HL-60 (cell line): ENCODE measurements around the gene DUSP1.

ENCODE experiments used
- GABPA ChIP-seq: IDR thresholded peaks from 2 replicates; pipeline ENCODE4 v1.6.1; 2012; ENCODE audit warnings: low read depth
- POLR2AphosphoS5 ChIP-seq: IDR thresholded peaks from 2 replicates; pipeline ENCODE4 v1.6.1; 2012; ENCODE audit warnings: low read depth
- TF ChIP-seq, protein P1 (sequence below): IDR thresholded peaks from one replicate; pipeline ENCODE4 v1.5.1; 2011; ENCODE audit warnings: low read length, control low read depth, inconsistent platforms; ENCODE audit not compliant: insufficient read depth
- TF ChIP-seq, protein P2 (sequence below): IDR thresholded peaks from 2 replicates; pipeline ENCODE4 v1.6.1; 2012; ENCODE audit warnings: low read depth; ENCODE audit not compliant: insufficient replicate concordance

DNA sequence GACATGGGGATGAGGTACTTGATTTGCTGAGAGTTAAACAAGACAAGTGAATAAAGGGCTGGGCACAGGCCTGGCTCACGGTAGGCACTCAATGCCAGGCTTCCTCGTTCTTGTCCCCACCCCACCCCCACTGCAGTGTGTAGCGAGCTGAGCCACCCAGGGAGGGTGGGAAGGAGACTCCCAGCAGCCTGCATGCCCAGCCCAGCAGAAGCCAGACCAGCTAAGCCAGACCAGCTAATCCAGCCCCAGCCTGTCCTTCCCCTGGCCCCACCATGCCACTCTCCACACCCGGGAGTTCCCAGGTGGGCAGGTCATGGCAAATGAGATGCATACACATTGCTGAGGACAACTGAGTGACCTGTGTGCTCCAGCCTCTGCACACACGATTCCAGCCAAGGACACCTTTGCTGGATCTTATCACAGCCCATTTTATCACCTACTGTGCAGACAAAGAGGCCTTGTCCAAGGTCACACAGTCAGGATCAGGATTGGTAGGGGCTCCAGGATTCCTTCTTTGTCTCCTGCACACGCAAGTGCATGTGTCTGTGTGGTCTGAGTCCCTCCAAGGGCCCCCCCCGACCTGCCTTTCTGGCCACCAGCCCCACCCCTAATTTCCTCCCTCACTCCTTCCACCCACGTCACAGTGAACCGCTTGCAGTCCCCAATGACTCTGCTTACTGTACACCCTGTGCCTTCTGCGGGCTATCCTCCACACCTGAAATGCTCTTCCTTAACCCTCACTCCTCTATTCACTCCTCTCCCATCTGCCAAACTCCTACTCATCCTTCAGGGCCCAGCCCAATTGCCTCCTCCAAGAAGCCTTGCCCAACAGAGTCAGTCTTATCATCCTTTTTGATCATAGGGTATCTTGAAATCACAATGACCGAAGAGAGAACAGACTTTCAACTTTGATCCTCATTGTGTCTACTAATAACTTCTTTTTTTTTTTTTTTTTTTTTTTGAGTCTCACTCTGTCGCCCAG lies 26.6 kb downstream of the DUSP1 start:
- no peak for TF ChIP-seq POLR2AphosphoS5
- TF ChIP-seq, protein P1, sequence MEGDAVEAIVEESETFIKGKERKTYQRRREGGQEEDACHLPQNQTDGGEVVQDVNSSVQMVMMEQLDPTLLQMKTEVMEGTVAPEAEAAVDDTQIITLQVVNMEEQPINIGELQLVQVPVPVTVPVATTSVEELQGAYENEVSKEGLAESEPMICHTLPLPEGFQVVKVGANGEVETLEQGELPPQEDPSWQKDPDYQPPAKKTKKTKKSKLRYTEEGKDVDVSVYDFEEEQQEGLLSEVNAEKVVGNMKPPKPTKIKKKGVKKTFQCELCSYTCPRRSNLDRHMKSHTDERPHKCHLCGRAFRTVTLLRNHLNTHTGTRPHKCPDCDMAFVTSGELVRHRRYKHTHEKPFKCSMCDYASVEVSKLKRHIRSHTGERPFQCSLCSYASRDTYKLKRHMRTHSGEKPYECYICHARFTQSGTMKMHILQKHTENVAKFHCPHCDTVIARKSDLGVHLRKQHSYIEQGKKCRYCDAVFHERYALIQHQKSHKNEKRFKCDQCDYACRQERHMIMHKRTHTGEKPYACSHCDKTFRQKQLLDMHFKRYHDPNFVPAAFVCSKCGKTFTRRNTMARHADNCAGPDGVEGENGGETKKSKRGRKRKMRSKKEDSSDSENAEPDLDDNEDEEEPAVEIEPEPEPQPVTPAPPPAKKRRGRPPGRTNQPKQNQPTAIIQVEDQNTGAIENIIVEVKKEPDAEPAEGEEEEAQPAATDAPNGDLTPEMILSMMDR: no peak
- TF ChIP-seq, protein P2, sequence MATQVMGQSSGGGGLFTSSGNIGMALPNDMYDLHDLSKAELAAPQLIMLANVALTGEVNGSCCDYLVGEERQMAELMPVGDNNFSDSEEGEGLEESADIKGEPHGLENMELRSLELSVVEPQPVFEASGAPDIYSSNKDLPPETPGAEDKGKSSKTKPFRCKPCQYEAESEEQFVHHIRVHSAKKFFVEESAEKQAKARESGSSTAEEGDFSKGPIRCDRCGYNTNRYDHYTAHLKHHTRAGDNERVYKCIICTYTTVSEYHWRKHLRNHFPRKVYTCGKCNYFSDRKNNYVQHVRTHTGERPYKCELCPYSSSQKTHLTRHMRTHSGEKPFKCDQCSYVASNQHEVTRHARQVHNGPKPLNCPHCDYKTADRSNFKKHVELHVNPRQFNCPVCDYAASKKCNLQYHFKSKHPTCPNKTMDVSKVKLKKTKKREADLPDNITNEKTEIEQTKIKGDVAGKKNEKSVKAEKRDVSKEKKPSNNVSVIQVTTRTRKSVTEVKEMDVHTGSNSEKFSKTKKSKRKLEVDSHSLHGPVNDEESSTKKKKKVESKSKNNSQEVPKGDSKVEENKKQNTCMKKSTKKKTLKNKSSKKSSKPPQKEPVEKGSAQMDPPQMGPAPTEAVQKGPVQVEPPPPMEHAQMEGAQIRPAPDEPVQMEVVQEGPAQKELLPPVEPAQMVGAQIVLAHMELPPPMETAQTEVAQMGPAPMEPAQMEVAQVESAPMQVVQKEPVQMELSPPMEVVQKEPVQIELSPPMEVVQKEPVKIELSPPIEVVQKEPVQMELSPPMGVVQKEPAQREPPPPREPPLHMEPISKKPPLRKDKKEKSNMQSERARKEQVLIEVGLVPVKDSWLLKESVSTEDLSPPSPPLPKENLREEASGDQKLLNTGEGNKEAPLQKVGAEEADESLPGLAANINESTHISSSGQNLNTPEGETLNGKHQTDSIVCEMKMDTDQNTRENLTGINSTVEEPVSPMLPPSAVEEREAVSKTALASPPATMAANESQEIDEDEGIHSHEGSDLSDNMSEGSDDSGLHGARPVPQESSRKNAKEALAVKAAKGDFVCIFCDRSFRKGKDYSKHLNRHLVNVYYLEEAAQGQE: no peak
- TF ChIP-seq GABPA: no peak
